BJ (cell line): ENCODE results near the gene SLC2A4. TPM values are rescaled to one million over a fixed set of nuclear protein-coding genes. Genes with fewer than 3 reads are reported as not detected.
"Not testable (repeated sequence)": the region's sequence is repeated elsewhere in the genome, so short reads cannot be mapped to it uniquely, and the experiment has no call there.

ENCODE experiments used
- CTCF ChIA-PET: fragments of 350-600 bp; formaldehyde crosslinking; extraction: SDS; loops from one replicate; lab custom pipeline; 2021; ENCODE audit warnings: antibody characterized with exemption, inconsistent platforms; lab: Yijun Ruan, JAX
- POLR2A ChIA-PET: fragments of 300-600 bp; sonication (Branson Sonifier 250); formaldehyde crosslinking; extraction: SDS; loops from one replicate; lab custom pipeline; 2021; ENCODE audit warnings: antibody characterized with exemption; lab: Charles Lee
- DNase-seq: peaks from one replicate; pipeline ENCODE4 v3.0.0-alpha.2; 2011; ENCODE audit warnings: low read depth
- H3K27me3 ChIP-seq: 2 replicates; pipeline ENCODE4 v1.6.0; 2011; ENCODE audit warnings: low read length; ENCODE audit not compliant: control insufficient read depth, insufficient read depth
- H3K36me3 ChIP-seq: 2 replicates; pipeline ENCODE4 v1.5.1; 2011; ENCODE audit warnings: low read length; ENCODE audit not compliant: control insufficient read depth, insufficient read depth
- H3K4me3 ChIP-seq: 2 replicates; pipeline ENCODE4 v1.5.1; 2011; ENCODE audit warnings: low read depth, mild to moderate bottlenecking, control low read depth, low read length
- polyA plus RNA-seq: library from polyadenylated mRNA; depleted of rRNA; stranded (reverse); fragments of >200 nt; gene quantifications from 2 replicates; pipeline ENCODE4 v1.2.3, GENCODE V29; 2011
- TF ChIP-seq, protein P1 (sequence below): IDR thresholded peaks from 2 replicates; pipeline ENCODE4 v1.5.1; 2011; ENCODE audit warnings: low read depth, mild to moderate bottlenecking, control low read depth, inconsistent platforms, low read length, moderate library complexity; ENCODE audit not compliant: insufficient read depth

SLC2A4 gene
- polyA plus RNA-seq, 1 experiment, result 0.36 TPM

- TF ChIP-seq, protein P1, sequence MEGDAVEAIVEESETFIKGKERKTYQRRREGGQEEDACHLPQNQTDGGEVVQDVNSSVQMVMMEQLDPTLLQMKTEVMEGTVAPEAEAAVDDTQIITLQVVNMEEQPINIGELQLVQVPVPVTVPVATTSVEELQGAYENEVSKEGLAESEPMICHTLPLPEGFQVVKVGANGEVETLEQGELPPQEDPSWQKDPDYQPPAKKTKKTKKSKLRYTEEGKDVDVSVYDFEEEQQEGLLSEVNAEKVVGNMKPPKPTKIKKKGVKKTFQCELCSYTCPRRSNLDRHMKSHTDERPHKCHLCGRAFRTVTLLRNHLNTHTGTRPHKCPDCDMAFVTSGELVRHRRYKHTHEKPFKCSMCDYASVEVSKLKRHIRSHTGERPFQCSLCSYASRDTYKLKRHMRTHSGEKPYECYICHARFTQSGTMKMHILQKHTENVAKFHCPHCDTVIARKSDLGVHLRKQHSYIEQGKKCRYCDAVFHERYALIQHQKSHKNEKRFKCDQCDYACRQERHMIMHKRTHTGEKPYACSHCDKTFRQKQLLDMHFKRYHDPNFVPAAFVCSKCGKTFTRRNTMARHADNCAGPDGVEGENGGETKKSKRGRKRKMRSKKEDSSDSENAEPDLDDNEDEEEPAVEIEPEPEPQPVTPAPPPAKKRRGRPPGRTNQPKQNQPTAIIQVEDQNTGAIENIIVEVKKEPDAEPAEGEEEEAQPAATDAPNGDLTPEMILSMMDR, result no peak
- Histone ChIP-seq H3K4me3 (peak overlapping the region; percentile 64), H3K27me3 (no peaks in the 10 kb centered on the region; the same call in 1 of the 2 replicates), H3K36me3 (peaks cover 4% of the 10 kb centered on the region; the same call in 1 of the 2 replicates)
- ChIA-PET POLR2A (no interaction called here), CTCF (interaction anchor here (0.5 kb wide), 1 partner anchor 21 kb away, joined by 3 read pairs; no protein-coding TSS in a partner anchor)
- no peak for DNase-seq
Observed at GRCh38 chr17:7330638-7331015, 49.1 kb downstream of the SLC2A4 start.

GRCh38 chr17:7332111-7332510, 50.6 kb downstream of the SLC2A4 start:
- H3K4me3 ChIP-seq, result no peak overlapping the region
- DNase-seq, result no peak
- no peaks in the 10 kb centered on the region; the same call in 1 of the 2 replicates for H3K27me3 ChIP-seq
- ChIA-PET POLR2A (no interaction called here), CTCF (no interaction called here)
- TF ChIP-seq, protein P1, result no peak
- no peaks in the 10 kb centered on the region for H3K36me3 ChIP-seq

DNA sequence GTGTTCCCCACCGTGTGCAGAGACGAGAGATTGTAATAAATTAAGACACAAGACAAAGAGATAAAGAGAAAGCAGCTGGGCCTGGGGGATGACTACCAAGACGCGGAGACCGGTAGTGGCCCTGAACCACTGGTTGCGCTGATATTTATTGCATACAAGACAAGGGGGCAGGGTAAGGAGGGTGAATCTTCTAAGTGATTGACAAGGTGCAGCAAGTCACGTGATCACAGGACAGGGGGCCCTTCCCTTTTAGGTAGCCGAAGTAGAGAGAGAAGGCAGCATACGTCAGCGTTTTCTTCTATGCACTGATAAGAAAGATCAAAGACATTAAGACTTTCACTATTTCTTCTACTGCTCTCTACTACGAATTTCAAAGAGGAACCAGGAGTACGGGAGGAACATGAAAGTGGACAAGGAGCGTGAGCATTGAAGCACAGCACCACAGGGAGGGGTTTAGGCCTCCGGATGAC, 51.1 kb downstream of the SLC2A4 start:
- H3K27me3 ChIP-seq, CTCF ChIA-PET, POLR2A ChIA-PET, DNase-seq, H3K36me3 ChIP-seq, H3K4me3 ChIP-seq: not testable (repeated sequence)

DNA sequence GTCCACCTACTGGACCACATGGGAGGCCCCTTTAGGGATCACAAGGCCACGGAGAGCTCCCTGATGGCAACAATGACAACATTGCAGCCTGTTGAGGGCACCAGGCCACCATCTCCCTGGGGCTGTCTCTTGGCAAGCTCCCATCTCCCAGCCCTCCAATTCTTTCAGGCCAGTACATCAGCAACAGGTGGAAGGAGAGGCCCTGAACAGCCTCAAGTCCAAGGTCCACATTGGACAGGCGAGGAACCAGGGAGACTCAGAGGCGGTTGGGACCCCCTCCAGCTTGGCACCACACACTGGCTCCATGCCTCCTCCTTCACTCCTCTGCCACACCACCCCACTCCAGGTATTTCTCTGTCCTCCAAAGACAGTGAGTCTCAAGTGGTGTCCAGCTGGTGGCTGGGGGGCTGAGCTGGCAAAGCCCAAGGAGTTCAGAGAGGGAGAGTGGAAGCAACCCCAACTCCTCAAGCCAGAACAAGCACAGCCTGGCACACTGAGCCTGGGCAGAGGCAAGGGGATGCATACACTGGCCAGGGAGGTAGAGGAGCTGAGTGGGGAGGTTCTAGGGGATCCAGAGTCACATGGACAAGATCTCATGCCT, 53.5 kb downstream of the SLC2A4 start:
- no peak for DNase-seq
- Histone ChIP-seq H3K27me3 (no peaks in the 10 kb centered on the region; the same call in 1 of the 2 replicates), H3K4me3 (no peak overlapping the region), H3K36me3 (no peaks in the 10 kb centered on the region)
- ChIA-PET CTCF (interaction anchor here (1.0 to 3.2 kb wide), 3 partner anchors 10 to 97 kb away, joined by 3 to 13 read pairs (median 3); no protein-coding TSS in a partner anchor), POLR2A (no interaction called here)
- TF ChIP-seq, protein P1, result no peak

GRCh38 chr17:7335765-7336164, 54.2 kb downstream of the SLC2A4 start:
- H3K4me3 ChIP-seq, H3K36me3 ChIP-seq, POLR2A ChIA-PET, H3K27me3 ChIP-seq, DNase-seq: not testable (repeated sequence)
- CTCF ChIA-PET, result interaction anchor here (1.1 to 3.2 kb wide), 2 partner anchors 9 to 11 kb away, joined by 3 to 13 read pairs; no protein-coding TSS in a partner anchor

DNA sequence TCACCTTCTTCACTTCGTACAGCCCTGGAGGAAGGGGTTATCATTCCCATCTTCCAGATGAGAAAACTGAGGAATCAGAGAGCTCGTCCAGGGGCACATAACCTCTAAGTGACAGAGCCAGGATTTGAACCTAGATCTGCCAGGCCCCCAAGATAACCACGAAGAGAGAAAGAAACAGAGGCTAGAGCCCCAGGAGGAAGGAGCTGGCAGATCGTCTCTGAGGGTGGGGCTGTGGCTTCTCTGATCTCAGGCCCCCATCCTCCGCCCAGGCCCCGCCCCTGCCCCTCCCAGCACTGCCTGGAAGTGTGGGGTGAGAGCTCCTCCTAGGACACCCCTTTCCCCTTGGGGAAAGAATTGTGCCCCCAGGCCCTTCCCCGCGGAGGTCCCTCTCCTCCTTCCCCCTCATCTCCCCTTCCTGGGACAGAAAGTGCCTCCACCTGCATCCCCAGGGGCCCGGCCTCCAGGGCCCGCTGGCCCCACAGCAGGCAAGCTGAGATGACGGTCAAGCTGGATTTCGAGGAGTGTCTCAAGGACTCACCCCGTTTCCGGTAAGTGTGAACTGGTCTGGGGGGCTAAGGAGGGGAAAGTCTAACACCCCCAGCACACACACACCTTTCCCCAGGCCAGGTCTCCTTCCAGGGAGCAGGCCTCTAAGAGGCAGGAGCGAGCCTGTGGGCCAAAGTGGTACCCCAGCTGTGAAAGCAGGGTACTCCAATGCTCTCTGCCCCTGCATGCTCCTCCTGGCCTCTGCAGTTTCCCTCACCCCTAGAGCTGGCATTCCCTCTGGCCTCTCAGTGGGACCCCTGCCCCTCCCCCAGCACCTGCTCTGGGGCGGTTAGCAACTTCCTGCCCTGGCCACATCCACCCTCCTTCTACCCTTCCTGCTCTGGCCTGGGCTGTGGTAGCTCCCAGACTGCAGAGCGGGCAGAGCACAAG, 55.0 kb downstream of the SLC2A4 start, which contains the start of gene ACAP1:
ACAP1 (plus strand) TSS at position 290 of the 936 bp plus-strand sequence; CDS start at position 496, 206 bp downstream.
- Histone ChIP-seq H3K27me3 (peaks cover under 1% of the 10 kb centered on the region), H3K36me3 (no peaks in the 10 kb centered on the region), H3K4me3 (no peak within 1 kb of the TSS)
- no peak for DNase-seq
- TF ChIP-seq, protein P1, result no peak
- ChIA-PET CTCF (interaction anchor here (1.1 to 3.2 kb wide), 4 partner anchors 8 to 20 kb away, joined by 3 to 13 read pairs (median 4); no protein-coding TSS in a partner anchor), POLR2A (no interaction called here)

DNA sequence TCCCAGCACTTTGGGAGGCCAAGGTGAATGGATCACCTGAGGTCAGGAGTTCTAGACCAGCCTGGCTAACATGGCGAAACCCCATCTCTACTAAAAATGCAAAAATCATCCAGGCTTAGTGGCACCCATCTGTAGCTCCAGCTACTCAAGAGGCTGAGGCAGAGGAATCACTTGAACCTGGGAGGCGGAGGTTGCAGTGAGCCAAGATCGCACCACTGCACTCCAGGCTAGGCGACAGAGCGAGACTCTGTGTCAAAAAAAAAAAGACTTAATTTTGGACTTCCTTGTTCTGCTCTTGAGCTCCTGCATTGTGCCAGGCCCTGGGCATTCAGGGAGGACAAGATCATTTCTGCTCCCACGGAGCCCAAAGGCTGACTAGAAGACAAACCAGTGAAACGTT, 56.1 kb downstream of the SLC2A4 start:
- CTCF ChIA-PET, result interaction anchor here (0.6 to 3.2 kb wide), 3 partner anchors 13 to 671 kb away, joined by 3 to 13 read pairs (median 4); no protein-coding TSS in a partner anchor
- H3K27me3 ChIP-seq, result not testable (repeated sequence)

More for the DNA sequence above, 56.1 kb downstream of the SLC2A4 start:
- POLR2A ChIA-PET, DNase-seq, H3K4me3 ChIP-seq, H3K36me3 ChIP-seq: not testable (repeated sequence)
